ENCODE results near the gene EFL1. TPM values are rescaled to one million over a fixed set of nuclear protein-coding genes. Genes with fewer than 3 reads are reported as not detected.

The EFL1 gene
- 41.0 and 60.8 TPM in 2 replicates for total RNA-seq

GRCh38 chr15:82262422-82263026 lies at the start of gene EFL1, which contains the start of gene SAXO2:
EFL1 (minus strand) TSS chr15:82262734; CDS start chr15:82261778, 956 bp downstream.
SAXO2 (plus strand) TSS chr15:82262818; CDS start chr15:82262880, 62 bp downstream.

Other genes starting within 250 kb of the EFL1 start
- gene MEX3B, start 216.7 kb downstream of the EFL1 start, total RNA-seq: 2.2 and 6.4 TPM in 2 replicates
- 0.22 and 0.37 TPM in 2 replicates for gene SAXO2, start 84 bp upstream of the EFL1 start, total RNA-seq
- 0.11 and 1.00 TPM in 2 replicates for gene GOLGA6L10, start 86.7 kb upstream of the EFL1 start, total RNA-seq
- gene GOLGA6L9, start 167.1 kb upstream of the EFL1 start, total RNA-seq: 1.8 and 2.2 TPM in 2 replicates

Measured in uterine smooth muscle cell (primary cell).